ENCODE results near the gene KCNMB1.

GRCh38 chr5:170329524-170329923 is 59.6 kb downstream of the KCNMB1 start:
- no peak for TF ChIP-seq CTCF (IDR thresholded peaks at IDR 0.05)
- no peak for TF ChIP-seq ZFX (IDR thresholded peaks at IDR 0.05; ENCODE audit: borderline replicate concordance)
